ENCODE results near the gene RABGGTA. TPM values are rescaled to one million over a fixed set of nuclear protein-coding genes. Genes with fewer than 3 reads are reported as not detected.
"Not testable (repeated sequence)": the region's sequence is repeated elsewhere in the genome, so short reads cannot be mapped to it uniquely, and the experiment has no call there.

Gene RABGGTA
- total RNA-seq, 1 experiment from 2014 or later = 18.9 TPM

DNA sequence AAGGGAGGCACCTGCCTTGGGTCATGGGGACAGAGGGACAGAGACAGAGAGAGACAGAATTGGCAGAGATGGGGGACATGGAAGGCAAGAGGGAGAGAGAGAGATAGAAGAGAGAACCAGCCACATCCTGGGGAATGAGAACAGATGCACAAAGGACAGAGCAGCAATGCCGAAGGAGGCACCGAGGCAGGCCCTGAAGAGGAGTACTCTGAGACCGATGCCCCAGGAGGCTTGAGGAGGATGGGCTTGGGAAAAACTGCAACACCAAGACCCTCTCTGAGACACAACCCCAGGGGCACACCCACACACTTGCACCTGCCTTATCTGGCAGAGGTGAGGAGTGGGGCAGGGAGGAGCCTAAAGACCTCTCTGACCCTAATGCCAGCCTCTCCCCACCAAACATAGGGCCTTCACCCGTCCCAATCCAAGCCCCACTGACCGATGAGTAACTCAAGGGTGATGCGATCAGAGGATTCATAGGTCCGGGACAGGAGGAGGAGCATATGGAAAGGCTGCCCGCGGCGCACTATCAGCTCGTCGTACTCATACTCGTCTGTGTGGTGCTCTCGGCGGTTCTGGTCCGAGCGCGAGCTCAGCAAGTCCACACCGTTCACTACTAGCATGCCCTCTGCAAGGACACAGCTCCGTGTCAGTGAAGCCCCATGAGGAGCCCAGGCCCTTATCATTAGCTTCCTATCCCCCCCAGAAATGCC, 10.0 kb downstream of the RABGGTA start:
- DNase-seq (ENCODE audit: low spot score) = no peak

GRCh38 chr14:24260780-24261157, 10.6 kb downstream of the RABGGTA start:
- DNase-seq (ENCODE audit: low spot score) = no peak

DNA sequence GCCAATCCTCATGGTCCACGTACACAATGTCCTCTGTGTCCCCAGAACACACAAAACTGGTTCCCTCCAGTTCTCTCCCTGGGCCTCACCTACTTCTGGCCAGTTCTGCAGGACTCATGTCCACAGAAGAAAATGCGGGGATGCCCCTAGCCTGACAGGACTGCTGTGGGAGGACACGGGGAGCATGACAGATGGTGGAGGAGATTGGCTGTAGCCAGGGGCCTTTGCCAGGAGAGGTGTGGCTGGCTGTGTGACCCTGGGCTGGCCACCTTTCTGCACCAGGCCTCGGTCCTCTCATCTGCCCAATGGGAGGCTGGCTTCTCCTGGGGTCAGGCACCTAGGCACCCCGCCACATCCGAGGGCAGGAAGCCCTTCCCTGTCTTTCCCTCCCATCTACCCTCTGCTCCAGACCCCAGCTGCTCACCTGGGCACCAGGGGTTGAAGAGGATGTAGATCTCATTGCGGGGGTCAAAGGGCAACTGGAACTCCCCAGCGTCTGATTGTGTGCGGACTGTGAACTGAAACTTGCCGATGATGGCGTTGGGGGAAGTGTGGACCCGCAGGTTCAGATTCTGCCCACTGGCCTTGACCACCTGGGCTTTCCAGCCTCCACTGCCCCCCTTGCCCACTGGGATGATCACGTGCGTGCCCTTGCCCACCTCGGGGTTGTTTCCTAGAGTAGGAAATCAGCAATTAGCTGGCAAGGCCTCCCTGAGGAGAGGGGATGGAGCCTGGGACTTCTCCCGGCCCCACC, 11.2 kb downstream of the RABGGTA start:
- DNase-seq (ENCODE audit: low spot score) = no peak

DNA sequence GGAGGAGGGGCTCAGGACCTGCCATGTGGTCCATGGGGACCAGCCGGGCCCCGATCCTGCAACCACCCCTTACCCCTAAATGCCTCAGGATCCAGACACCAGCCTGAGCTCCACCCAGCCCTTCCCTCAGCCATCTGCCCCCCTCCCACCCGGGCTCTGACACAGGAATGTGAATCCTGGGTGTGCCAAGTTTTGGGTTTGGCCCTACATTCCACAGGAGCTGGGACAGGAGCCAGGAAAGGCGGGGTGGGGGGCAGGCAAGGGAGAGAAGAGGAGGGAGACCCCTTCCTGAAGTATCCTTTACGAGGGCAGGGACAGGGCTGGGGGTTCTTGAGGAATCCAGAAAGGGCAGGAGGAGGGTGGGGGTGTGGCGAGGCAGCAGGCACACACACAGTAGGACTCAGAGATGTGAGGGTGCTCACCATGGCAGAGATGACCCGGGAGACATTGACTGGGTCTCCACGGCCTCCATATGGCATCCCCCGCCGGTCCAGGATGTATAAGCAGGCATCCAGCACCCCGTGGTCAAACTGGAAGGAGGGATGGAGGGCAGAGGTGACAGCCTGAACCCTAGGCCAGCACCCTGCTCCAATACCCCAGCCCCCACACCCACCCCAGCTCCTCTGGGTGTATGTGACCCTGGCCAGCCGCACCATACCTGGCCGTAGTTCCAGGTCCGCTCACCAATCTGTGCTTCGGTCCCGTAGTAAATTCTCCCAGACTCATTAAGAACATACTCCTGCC, 11.9 kb downstream of the RABGGTA start:
- DNase-seq (ENCODE audit: low spot score) = no peak

DNA sequence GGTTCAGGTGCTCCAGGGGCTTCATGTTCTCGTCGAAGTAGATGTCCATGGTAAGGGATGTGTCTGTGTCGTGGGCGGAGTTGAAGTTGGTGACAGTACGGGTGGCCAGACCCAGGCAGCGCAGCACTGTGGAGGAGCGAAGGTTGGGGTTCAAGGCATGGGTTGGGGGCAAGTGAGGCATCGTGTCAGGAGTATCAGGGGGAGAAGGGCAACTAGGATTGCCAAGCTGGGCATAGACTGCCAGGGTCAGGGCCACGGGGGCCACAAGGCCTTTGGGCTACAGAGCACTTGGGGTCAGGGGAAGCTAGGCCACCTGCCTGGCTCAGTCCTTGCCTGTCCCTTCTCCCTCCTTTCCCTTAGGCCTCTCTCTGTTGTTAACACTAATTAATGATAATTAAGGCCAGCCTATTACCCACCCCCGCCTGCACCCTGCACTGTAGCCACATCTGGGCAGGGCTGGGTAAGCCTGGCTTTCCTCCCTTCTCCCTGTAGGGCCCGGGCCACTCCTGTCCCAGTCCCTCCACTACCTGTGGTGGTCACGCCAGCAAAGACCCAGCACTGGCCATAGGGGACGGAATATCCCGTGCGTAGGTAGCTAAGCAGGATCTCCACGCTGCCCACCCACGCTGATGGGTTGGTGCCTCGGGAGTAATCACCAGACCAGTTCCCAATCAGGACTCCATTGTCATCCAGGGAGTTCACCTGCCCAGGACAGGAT, 12.7 kb downstream of the RABGGTA start:
- DNase-seq (ENCODE audit: low spot score) = no peak

DNA sequence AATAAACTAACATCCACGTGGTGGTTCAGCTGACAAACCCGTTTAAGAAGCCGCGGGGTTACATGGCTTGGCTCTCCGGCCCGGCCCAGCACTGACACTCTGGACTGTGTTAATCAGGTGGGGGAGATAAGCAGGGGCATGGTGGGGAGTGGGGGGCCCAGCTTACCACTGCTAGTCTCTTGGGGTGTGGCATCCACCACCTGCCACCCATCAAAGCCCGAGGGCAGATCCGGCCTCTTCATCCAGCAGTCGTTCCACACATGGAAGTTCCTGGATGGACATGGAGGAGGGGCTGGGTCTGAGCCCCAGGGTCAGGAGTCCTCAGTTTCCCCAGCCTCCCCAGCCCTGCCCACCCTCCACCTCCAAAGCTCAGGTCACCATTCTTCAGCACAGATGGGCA, 13.3 kb downstream of the RABGGTA start:
- DNase-seq (ENCODE audit: low spot score) = no peak

DNA sequence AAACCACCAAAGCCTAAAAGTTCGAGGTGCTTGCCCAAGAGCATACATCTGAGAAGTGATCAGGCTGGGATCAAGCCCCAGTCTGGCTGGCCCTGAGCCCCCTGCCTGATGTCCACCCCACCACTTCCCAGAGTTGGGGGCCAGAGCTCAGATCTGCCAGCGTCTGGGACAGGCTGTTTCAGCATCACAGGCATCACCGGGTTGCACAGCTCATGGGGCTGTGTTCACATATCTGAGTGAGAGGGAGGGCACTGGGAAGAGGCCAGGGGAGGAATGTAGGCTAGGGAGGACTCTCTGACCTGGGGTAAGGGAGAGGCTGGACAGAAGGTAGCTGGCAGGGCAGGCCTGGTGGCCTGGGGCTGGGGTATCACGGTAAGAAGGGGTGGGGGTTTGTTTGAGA, 14.4 kb downstream of the RABGGTA start:
- DNase-seq (ENCODE audit: low spot score) = no peak

DNA sequence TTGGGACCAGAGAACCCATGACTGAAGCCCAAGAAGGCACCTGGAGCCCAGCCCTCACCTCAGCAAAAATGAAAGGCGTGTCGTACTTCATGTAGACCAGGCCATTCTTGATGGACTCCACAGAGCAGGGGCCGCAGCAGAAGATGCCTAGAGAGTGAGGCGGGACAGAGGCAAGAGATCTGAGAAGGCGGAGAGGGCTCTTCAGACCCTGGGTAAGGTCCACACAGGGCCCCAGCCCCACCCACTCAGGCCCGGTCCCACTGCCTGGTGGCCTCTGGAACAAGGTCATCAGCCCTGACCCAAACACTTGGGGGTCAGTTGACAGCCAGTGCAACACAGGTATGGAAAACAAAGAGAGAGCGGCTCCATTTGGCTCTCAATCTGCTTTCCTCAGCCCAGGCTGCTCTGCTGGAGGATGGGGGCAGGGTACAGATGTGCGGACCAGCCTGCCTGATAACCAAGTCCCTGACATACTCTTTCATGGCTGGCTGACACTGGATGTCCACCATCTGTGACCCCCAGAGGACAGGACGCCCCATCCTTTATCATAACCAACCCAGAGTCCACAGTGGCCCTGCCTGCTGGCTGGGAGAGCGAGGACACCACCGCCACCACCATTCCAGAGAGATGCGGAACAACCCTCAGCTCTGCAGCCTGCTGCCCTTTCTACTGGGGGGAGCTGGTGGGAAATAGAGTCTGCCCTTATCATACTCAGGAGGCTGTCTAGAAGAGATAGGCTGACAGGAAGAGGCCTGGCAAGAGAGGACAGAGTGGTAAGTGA, 15.3 kb downstream of the RABGGTA start:
- DNase-seq (ENCODE audit: low spot score) = no peak

DNA sequence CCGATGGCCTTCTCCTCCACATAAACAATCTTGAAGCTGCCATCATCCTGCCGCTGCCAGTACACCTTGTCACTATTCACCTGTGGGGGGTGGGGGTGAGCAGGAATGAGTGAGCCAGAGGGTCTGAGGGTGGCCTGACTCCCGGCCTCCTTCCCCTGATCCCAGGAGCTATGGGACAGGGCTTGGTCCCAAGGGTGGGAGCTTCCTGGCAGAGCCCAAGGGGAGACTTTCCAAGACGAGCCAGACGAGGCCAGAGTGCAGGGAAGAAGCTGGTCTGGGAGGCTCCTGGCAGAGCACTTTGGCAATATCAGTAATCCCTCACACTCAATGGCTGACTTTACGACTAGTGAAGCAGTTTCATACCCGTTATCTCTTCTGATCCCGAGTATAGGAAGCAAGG, 16.0 kb downstream of the RABGGTA start:
- DNase-seq (ENCODE audit: low spot score) = no peak

- no peak for DNase-seq (ENCODE audit: low spot score)
Observed at GRCh38 chr14:24254630-24255392, 16.6 kb downstream of the RABGGTA start.

GRCh38 chr14:24253936-24254335, 17.5 kb downstream of the RABGGTA start:
- no peak for DNase-seq (ENCODE audit: low spot score)

GRCh38 chr14:24252289-24253124, 18.9 kb downstream of the RABGGTA start:
- no peak for DNase-seq (ENCODE audit: low spot score)

GRCh38 chr14:24251880-24252288, 19.5 kb downstream of the RABGGTA start:
- no peak for DNase-seq (ENCODE audit: low spot score)

DNA sequence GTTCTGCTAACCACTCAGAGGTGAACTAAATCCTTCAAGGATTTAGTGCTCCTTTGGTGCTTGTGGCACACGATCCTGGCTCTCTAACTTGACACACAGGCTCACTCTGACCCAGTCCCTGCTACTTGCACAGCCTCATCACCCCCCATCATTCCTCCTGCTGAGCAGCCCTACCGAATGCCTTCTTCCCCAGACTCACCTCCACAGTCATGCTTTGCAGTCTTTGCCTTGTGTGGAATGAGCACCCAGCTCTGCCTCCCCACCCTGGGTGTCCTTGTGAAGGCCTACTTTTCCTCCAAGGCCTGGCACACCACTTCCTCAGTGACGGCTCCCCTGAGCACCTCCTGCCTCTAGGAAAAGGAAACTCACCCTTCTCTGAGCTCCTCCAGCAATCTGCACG, 21.0 kb downstream of the RABGGTA start:
- DNase-seq (ENCODE audit: low spot score) = no peak

- no peak for DNase-seq (ENCODE audit: low spot score)
Observed at GRCh38 chr14:24249230-24250021, 22.0 kb downstream of the RABGGTA start.

- no peak for DNase-seq (ENCODE audit: low spot score)
Observed at GRCh38 chr14:24247422-24247821, 24.0 kb downstream of the RABGGTA start.

DNA sequence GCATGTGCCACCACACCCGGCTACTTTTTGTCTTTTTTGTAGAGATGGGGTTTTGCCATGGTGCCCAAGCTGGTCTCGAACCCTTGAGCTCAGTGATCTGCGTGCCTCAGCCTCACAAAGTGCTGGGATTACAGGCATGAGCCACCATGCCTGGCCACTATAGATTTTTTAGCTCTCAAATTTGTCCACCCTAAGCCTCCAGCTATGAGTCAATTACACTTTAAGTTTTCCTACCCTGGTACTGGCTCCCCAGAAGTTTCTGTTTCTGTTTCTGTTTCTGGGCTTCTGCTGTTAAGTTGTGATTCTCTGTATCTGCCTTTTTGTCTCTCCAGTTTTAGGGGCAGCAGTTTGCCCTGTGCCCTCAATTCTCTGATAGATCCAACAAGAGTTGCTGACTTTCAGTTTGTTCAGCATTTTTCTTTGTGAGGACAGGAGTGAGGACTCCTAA, 24.6 kb downstream of the RABGGTA start:
- no peak for DNase-seq (ENCODE audit: low spot score)

DNA sequence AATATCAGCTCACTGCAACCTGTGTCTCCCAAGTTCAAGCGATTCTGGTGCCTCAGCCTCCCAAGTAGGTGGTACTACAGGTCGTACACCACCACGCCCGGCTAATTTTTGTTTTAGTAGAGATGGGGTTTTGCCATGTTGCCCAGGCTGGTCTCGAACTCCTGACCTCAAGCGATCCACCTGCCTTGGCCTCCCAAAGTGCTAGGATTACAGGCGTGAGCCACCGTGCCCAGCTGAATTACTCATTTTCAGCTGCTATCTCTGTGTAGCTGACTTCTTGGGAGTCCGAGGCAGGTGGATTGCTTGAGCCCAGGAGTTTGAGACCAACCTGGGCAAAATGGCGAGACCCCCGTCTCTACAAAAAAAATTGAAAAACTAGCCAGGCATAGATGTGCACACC, 26.0 kb downstream of the RABGGTA start:
- not testable (repeated sequence) for DNase-seq (ENCODE audit: low spot score)

All from H4 (cell line).